ENCODE data around the gene MARS2. TPM values are rescaled to one million over a fixed set of nuclear protein-coding genes. Genes with fewer than 3 reads are reported as not detected.

Gene MARS2
- total and polyA plus RNA-seq, 4 donors, result 3.7 to 12.3 (median 8.6) TPM

- Histone ChIP-seq H3K4me1 (ENCODE audit: control insufficient read depth in 4 of 4, insufficient read depth in 4 of 4, low read length in 3 of 4) (peaks cover 0 to 2% (median 0%) of the 10 kb centered on the region in 4 donors), H3K36me3 (ENCODE audit: control insufficient read depth in 4 of 4, insufficient read depth in 3 of 4, low read depth in 1 of 4, low read length in 3 of 4) (no peaks in the 10 kb centered on the region), H3K9me3 (ENCODE audit: control insufficient read depth in 4 of 4, low read length in 3 of 4) (no peaks in the 10 kb centered on the region), H3K4me3 (ENCODE audit: low read depth in 1 of 3, low read length in 3 of 3) (no peak overlapping the region), H3K27ac (ENCODE audit: low read depth in 1 of 2, low read length in 2 of 2) (no peak overlapping the region), H3K27me3 (ENCODE audit: control insufficient read depth in 4 of 4, insufficient read depth in 4 of 4, low read length in 3 of 4) (no peaks in the 10 kb centered on the region), H3K9ac (ENCODE audit: low read depth in 1 of 2, low read length in 2 of 2) (no peak overlapping the region)
- no peak for DNase-seq (ENCODE audit: low spot score)
- TF ChIP-seq FOXA1 (IDR thresholded peaks at IDR 0.05) (peak; percentile 45), FOXA2 (IDR thresholded peaks at IDR 0.05) (peak; percentile 47), MAX (IDR thresholded peaks at IDR 0.05) (no peak)
Observed at GRCh38 chr2:197657562-197657961, 47.6 kb upstream of the MARS2 start.

- no peaks in the 10 kb centered on the region for H3K27me3 ChIP-seq (ENCODE audit: control insufficient read depth in 4 of 4, insufficient read depth in 4 of 4, low read length in 3 of 4)
- H3K4me3 ChIP-seq (ENCODE audit: low read depth in 1 of 3, low read length in 3 of 3), result no peak overlapping the region
- peaks cover 0 to 8% (median under 1%) of the 10 kb centered on the region in 4 donors for H3K9me3 ChIP-seq (ENCODE audit: control insufficient read depth in 4 of 4, low read length in 3 of 4)
- no peaks in the 10 kb centered on the region for H3K4me1 ChIP-seq (ENCODE audit: control insufficient read depth in 4 of 4, insufficient read depth in 4 of 4, low read length in 3 of 4)
- H3K36me3 ChIP-seq (ENCODE audit: control insufficient read depth in 4 of 4, insufficient read depth in 3 of 4, low read depth in 1 of 4, low read length in 3 of 4), result no peaks in the 10 kb centered on the region
- no peak overlapping the region for H3K27ac ChIP-seq (ENCODE audit: low read depth in 1 of 2, low read length in 2 of 2)
- TF ChIP-seq FOXA2 (IDR thresholded peaks at IDR 0.05), result no peak
- no peak for TF ChIP-seq TAF1 (conservative IDR thresholded peaks at IDR 0.05)
- no peak for TF ChIP-seq CTCF (IDR thresholded peaks at IDR 0.05; ENCODE audit: low read depth, low read length, missing input control)
- TF ChIP-seq JUND (IDR thresholded peaks at IDR 0.05), result no peak
- TF ChIP-seq REST (IDR thresholded peaks at IDR 0.05), result no peak
- TF ChIP-seq GABPA (IDR thresholded peaks at IDR 0.05 in 1 of 2, conservative IDR thresholded peaks at IDR 0.05 in 1 of 2), result no peak
- no peak for TF ChIP-seq EGR1 (IDR thresholded peaks at IDR 0.05; ENCODE audit: low read depth in 2 of 2)
- TF ChIP-seq ATF3 (IDR thresholded peaks at IDR 0.05), result no peak
- TF ChIP-seq YY1 (IDR thresholded peaks at IDR 0.05), result no peak
- no peak for TF ChIP-seq FOXA1 (IDR thresholded peaks at IDR 0.05)
- TF ChIP-seq NR2F2 (IDR thresholded peaks at IDR 0.05), result no peak
- TF ChIP-seq RAD21 (IDR thresholded peaks at IDR 0.05), result no peak
- TF ChIP-seq ZBTB33 (IDR thresholded peaks at IDR 0.05), result no peak
- H3K9ac ChIP-seq (ENCODE audit: low read depth in 1 of 2, low read length in 2 of 2), result no peak overlapping the region
- DNase-seq (ENCODE audit: low spot score), result no peak
- 77% methylated on average over 3 of the region's 3 CpGs for WGBS
Observed at GRCh38 chr2:197661626-197662025, 43.5 kb upstream of the MARS2 start.
